ENCODE data around the gene SPAG6. TPM values are rescaled to one million over a fixed set of nuclear protein-coding genes. Genes with fewer than 3 reads are reported as not detected.

Gene SPAG6
- total and polyA plus RNA-seq, 2 of the 8 experiments (the other 6 are each of a cell fraction or from before 2014, with no cell fraction given), result 0.14 TPM; not detected in 1

- H2BK5ac ChIP-seq (ENCODE audit: low read depth, low read length), result no peak overlapping the region
- H2AK5ac ChIP-seq (ENCODE audit: low read depth, low read length), result no peak overlapping the region
- peaks cover 65 to 100% (median 89%) of the 10 kb centered on the region in 4 experiments for H3K27me3 ChIP-seq (replicated peaks in 1 of 4; ENCODE audit: control insufficient read depth in 3 of 4, extremely low read depth in 1 of 4, insufficient read depth in 3 of 4, low read length in 3 of 4)
- peaks cover 0 to 8% of the 10 kb centered on the region in 2 experiments for H4K20me1 ChIP-seq (replicated peaks in 1 of 2; ENCODE audit: control insufficient read depth in 1 of 2, insufficient read depth in 2 of 2, low read length in 2 of 2)
- no peak overlapping the region for H2BK120ac ChIP-seq (replicated peaks; ENCODE audit: low read depth, low read length)
- H3K9me3 ChIP-seq (ENCODE audit: insufficient read depth in 2 of 2, low read depth in 1 of 2, low read length in 1 of 2), result no peaks in the 10 kb centered on the region; a peak in 1 of 4 replicates
- H2BK12ac ChIP-seq (ENCODE audit: low read depth, low read length), result no peak overlapping the region
- no peaks in the 10 kb centered on the region for H3K79me1 ChIP-seq (ENCODE audit: low read depth, low read length)
- H3K23me2 ChIP-seq (ENCODE audit: low read depth, low read length), result peaks cover 9% of the 10 kb centered on the region; the same call in 1 of the 2 replicates
- H4K8ac ChIP-seq (ENCODE audit: extremely low read depth, insufficient read depth, low read length), result no peak overlapping the region
- no peak overlapping the region for H4K91ac ChIP-seq (replicated peaks; ENCODE audit: insufficient read length, low read length)
- H3K4ac ChIP-seq (replicated peaks; ENCODE audit: insufficient read length, low read depth, low read length), result no peak overlapping the region
- TF ChIP-seq EZH2 (IDR thresholded peaks at IDR 0.05; ENCODE audit: low read depth, low read length, severe bottlenecking) (peak; percentile 2), KDM1A (IDR thresholded peaks at IDR 0.05; ENCODE audit: borderline replicate concordance, low read length) (no peak)
- TF ChIP-seq, protein P1, sequence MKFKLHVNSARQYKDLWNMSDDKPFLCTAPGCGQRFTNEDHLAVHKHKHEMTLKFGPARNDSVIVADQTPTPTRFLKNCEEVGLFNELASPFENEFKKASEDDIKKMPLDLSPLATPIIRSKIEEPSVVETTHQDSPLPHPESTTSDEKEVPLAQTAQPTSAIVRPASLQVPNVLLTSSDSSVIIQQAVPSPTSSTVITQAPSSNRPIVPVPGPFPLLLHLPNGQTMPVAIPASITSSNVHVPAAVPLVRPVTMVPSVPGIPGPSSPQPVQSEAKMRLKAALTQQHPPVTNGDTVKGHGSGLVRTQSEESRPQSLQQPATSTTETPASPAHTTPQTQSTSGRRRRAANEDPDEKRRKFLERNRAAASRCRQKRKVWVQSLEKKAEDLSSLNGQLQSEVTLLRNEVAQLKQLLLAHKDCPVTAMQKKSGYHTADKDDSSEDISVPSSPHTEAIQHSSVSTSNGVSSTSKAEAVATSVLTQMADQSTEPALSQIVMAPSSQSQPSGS (IDR thresholded peaks at IDR 0.05; ENCODE audit: low read length), result no peak
- H3K23ac ChIP-seq (ENCODE audit: insufficient read length), result no peak overlapping the region
- H3K36me3 ChIP-seq (ENCODE audit: control insufficient read depth in 2 of 4, insufficient read depth in 4 of 4, low read length in 3 of 4), result peaks cover 0 to 3% (median 0%) of the 10 kb centered on the region in 4 experiments; a peak in 1 of 8 replicates
- DNase-seq (ENCODE audit: low read depth in 1 of 2, low spot score in 2 of 2), result no peak
- no peak overlapping the region for H3K27ac ChIP-seq (ENCODE audit: low read depth, low read length)
- no peak overlapping the region for H3K56ac ChIP-seq (replicated peaks; ENCODE audit: insufficient read length, low read depth, low read length)
- H4K5ac ChIP-seq (ENCODE audit: insufficient read length, low read depth, low read length), result no peak overlapping the region
- H3K4me3 ChIP-seq (ENCODE audit: extremely low read depth in 1 of 4, insufficient read depth in 2 of 4, low read depth in 3 of 4, low read length in 4 of 4), result no peak overlapping the region
- no peak overlapping the region for H3K18ac ChIP-seq (ENCODE audit: extremely low read depth, low read length)
- no peak overlapping the region for H3K14ac ChIP-seq (ENCODE audit: insufficient read length)
- no peak overlapping the region for H2BK20ac ChIP-seq (ENCODE audit: low read length)
- H3K9ac ChIP-seq (replicated peaks in 1 of 4; ENCODE audit: extremely low read depth in 1 of 4, low read depth in 3 of 4, low read length in 3 of 4), result no peak overlapping the region
- H3K4me1 ChIP-seq (replicated peaks in 1 of 4; ENCODE audit: control insufficient read depth in 3 of 4, insufficient read depth in 4 of 4, low read length in 3 of 4), result peaks cover 0 to 16% (median 6%) of the 10 kb centered on the region in 4 experiments; a peak in 5 of 7 replicates
- no peaks in the 10 kb centered on the region for H3K79me2 ChIP-seq (ENCODE audit: control insufficient read depth in 1 of 2, insufficient read depth in 2 of 2, low read length in 2 of 2)
- no peak overlapping the region for H2AFZ ChIP-seq (ENCODE audit: low read length)
- ChIA-PET CTCF (ENCODE audit: partially characterized antibody) (no interaction called here), POLR2A (ENCODE audit: partially characterized antibody) (interaction anchor here (1.7 kb wide), 1 partner anchor 14 kb away, joined by 4 read pairs; no protein-coding TSS in a partner anchor)
- no peak overlapping the region for H3K4me2 ChIP-seq (ENCODE audit: insufficient read depth in 1 of 2, low read depth in 2 of 2, low read length in 2 of 2)
- no peak overlapping the region for H2BK15ac ChIP-seq (ENCODE audit: low read length)
- no peak for FAIRE-seq
These were observed 6.4 kb upstream of the SPAG6 start for GRCh38 chr10:22338931-22339330.

Measured in H1 (cell line).